Neural crest cell (in vitro differentiated cells): ENCODE measurements around the gene MARK2. TPM values are rescaled to one million over a fixed set of nuclear protein-coding genes. Genes with fewer than 3 reads are reported as not detected.

Experiments used
- DNase-seq: peaks from one replicate; pipeline ENCODE4 v3.0.0; 2021; ENCODE audit warnings: low read depth, mixed read lengths, low spot score
- H3K27ac Mint-ChIP-seq: one replicate; pipeline ENCODE4 v1.8.0; 2021; ENCODE audit warnings: mild to moderate bottlenecking, mixed read lengths; ENCODE audit not compliant: unreplicated experiment
- H3K27me3 Mint-ChIP-seq: 2 replicates; pipeline ENCODE4 v1.8.0; 2021; ENCODE audit warnings: low read depth, mild to moderate bottlenecking, mixed read lengths
- H3K36me3 Mint-ChIP-seq: 2 replicates; pipeline ENCODE4 v1.8.0; 2021; ENCODE audit warnings: low read depth, mild to moderate bottlenecking, mixed read lengths
- H3K4me1 Mint-ChIP-seq: 2 replicates; pipeline ENCODE4 v1.8.0; 2021; ENCODE audit warnings: mixed read lengths
- H3K4me3 Mint-ChIP-seq: one replicate; pipeline ENCODE4 v1.8.0; 2021; ENCODE audit warnings: mild to moderate bottlenecking, mixed read lengths
- H3K9me3 Mint-ChIP-seq: 2 replicates; pipeline ENCODE4 v1.8.0; 2021; ENCODE audit warnings: mixed read lengths
- CTCF ChIP-seq: fragments of 200-600 bp; sonication (generic); conservative IDR thresholded peaks from 2 replicates; pipeline ENCODE4 v1.5.0; 2021; ENCODE audit warnings: antibody characterized with exemption, mild to moderate bottlenecking
- total RNA-seq: library from RNA; stranded (reverse); gene quantifications from 2 replicates; pipeline ENCODE4 v1.2.1, GENCODE V29; 2021

MARK2 gene
- total RNA-seq, 1 donor from 2014 or later = 42.4 TPM

DNA sequence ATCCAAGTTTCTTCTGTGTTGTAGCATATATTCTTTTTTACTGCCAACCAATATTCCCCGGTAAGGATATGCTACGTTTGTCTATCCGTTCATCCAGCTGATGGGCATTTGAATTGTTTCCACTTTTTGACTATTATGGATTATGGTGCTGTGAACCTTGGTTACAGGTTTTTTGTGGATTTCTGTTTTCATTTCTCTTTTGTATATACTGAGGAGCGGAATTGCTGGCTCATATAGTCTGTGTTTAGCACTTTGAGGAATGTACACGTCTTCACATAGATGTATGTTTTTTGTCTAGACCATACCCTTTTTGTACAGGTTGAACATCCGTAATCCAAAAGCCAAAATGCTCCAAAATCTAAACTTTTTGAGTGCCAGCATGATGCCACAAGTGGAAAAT, 54.4 kb downstream of the MARK2 start:
- Mint-ChIP-seq H3K9me3 (peaks cover 2% of the 10 kb centered on the region), H3K27me3 (no peaks in the 10 kb centered on the region), H3K36me3 (peaks cover 18% of the 10 kb centered on the region), H3K4me3 (no peak overlapping the region), H3K27ac (no peak overlapping the region), H3K4me1 (peaks cover 14% of the 10 kb centered on the region)
- no peak for TF ChIP-seq CTCF
- DNase-seq = no peak

DNA sequence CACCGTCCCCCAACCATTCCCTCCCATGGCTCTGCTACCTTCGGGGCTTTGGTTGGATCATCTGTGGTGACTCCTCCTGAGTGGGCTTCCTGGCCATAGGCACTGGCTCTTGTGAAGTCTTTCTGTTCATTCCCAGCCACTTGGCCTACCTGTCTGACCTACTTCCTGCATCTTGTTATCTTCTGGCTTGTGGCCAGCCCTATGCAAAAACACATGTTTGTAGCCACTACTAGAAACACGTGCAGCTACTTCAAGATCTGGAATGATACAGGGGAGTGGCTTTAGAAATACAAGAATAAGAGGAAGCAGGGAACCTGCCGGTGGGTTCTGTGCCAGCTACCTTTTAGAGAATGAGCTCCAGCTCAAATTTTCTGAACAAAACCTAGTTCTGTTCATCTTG, 57.2 kb downstream of the MARK2 start:
- Mint-ChIP-seq H3K36me3 (peaks cover 23% of the 10 kb centered on the region), H3K4me1 (peaks cover 4% of the 10 kb centered on the region), H3K9me3 (peaks cover 2% of the 10 kb centered on the region), H3K27me3 (no peaks in the 10 kb centered on the region), H3K4me3 (no peak overlapping the region), H3K27ac (peak overlapping the region; percentile 57)
- TF ChIP-seq CTCF = no peak
- DNase-seq = no peak

DNA sequence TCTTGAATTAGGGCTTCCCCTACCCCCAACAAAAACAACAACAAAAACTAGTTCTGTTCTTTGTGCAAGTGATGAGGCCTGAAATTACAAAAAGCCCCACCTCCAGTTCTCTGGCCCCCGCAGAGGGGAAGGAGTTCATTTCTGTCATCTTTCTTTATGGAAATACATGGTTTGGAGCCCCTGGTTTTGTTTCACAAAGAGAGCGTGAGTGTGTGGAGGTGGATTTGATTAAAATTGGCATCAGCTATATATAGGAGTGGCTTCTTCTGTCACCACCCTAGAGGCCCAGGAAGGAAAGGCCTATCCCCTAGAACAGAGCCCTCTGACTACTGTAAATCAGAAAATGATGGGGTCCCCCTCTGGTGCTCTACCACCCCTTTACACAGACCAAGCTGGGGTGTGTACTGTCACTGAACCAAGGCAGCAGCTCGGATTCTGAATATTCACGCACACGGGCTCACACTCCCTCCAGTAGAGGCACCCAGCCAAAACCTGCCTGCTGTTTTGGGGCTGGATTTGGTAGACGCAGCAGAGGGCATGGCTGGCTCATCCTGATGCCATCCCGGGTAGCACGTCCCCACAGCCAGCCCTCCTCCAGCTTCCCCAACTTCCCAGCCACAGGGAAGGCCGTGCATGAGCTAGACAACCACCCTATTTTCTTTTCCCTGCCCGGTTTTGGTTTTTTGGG, 58.7 kb downstream of the MARK2 start:
- Mint-ChIP-seq H3K36me3 (peaks cover 25% of the 10 kb centered on the region), H3K4me1 (peaks cover 4% of the 10 kb centered on the region)

DNA sequence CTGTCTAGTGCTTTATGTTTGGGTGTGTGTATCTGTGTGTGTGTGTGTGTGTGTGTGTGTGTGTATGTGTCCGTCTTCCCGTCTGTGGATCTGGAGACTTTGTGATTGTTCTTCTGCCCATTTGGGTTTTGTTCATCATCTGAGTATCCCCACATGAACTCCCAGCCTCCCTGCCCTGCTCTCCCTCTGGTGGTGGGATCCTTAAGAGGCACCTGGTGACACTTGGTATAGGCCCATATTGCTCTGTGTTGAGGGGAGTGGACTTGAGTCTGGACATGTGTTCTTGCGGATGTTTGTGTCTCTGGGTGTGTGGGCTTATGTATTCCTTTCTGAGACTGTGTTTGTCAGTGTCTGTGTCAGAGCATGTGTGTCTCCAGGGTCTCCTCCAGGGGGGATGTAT, 62.8 kb downstream of the MARK2 start:
- H3K4me3 Mint-ChIP-seq = no peak overlapping the region
- no peak overlapping the region for H3K27ac Mint-ChIP-seq
- no peak for DNase-seq
- H3K36me3 Mint-ChIP-seq = peaks cover 19% of the 10 kb centered on the region
- TF ChIP-seq CTCF = peak; percentile 49
- H3K4me1 Mint-ChIP-seq = no peaks in the 10 kb centered on the region
- no peaks in the 10 kb centered on the region for H3K27me3 Mint-ChIP-seq
- H3K9me3 Mint-ChIP-seq = no peaks in the 10 kb centered on the region

More for the DNA sequence above, 58.7 kb downstream of the MARK2 start:
- Mint-ChIP-seq H3K9me3 (peaks cover 2% of the 10 kb centered on the region), H3K27me3 (no peaks in the 10 kb centered on the region), H3K4me3 (no peak overlapping the region), H3K27ac (peak overlapping the region; percentile 19)
- TF ChIP-seq CTCF = no peak
- no peak for DNase-seq

DNA sequence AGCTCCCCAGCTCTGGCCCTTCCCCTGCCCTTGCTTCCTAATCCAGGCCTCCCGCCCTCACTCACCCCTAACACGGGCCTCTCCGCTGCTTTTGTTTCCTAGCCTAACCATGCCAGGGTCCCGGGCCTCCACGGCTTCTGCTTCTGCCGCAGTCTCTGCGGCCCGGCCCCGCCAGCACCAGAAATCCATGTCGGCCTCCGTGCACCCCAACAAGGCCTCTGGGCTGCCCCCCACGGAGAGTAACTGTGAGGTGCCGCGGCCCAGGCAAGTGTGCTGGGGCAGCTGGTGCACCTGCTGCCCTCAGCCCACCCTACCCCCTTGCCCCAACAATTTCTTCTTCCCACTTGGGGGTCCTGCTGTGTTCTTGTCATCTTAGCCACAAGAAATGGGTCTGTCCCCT, 65.0 kb downstream of the MARK2 start:
- no peak for DNase-seq
- H3K4me1 Mint-ChIP-seq = peaks cover 11% of the 10 kb centered on the region
- H3K27me3 Mint-ChIP-seq = no peaks in the 10 kb centered on the region
- no peaks in the 10 kb centered on the region for H3K9me3 Mint-ChIP-seq
- no peak overlapping the region for H3K4me3 Mint-ChIP-seq
- TF ChIP-seq CTCF = no peak
- peaks cover 11% of the 10 kb centered on the region for H3K36me3 Mint-ChIP-seq
- no peak overlapping the region for H3K27ac Mint-ChIP-seq
